ENCODE data around the gene S100B. TPM values are rescaled to one million over a fixed set of nuclear protein-coding genes. Genes with fewer than 3 reads are reported as not detected.

Gene S100B
- total RNA-seq, 2 donors from 2014 or later, result 2.0 to 4.2 TPM

- DNase-seq (ENCODE audit: low spot score), result no peak
- intact Hi-C loops (cut with DNase I), result no loop called here
Measured at GRCh38 chr21:46550116-46550941, 54.6 kb downstream of the S100B start.

- no peak for DNase-seq (ENCODE audit: low spot score)
- intact Hi-C loops (cut with DNase I), result no loop called here
Measured at GRCh38 chr21:46549650-46550049, 55.2 kb downstream of the S100B start.

Other genes starting within 250 kb of the S100B start
- 10 to 100 TPM; 24.3 to 26.4 TPM for gene DIP2A, start 146.2 kb downstream of the S100B start, total RNA-seq
- 10 to 100 TPM; 91.3 to 93.0 TPM for gene PRMT2, start 30.6 kb upstream of the S100B start, total RNA-seq